H1 (cell line): ENCODE results near the gene CHD9. TPM values are rescaled to one million over a fixed set of nuclear protein-coding genes. Genes with fewer than 3 reads are reported as not detected.

Experiments used
- CTCF ChIA-PET: fragments of 300-600 bp; sonication (Branson Sonifier 250); formaldehyde crosslinking; loops from one replicate; lab custom pipeline; 2021; ENCODE audit not compliant: partially characterized antibody; lab: Charles Lee
- POLR2A ChIA-PET: fragments of 300-600 bp; sonication (Branson Sonifier 250); formaldehyde crosslinking; loops from one replicate; lab custom pipeline; 2021; ENCODE audit warnings: inconsistent platforms; ENCODE audit not compliant: partially characterized antibody; lab: Charles Lee
- DNase-seq, 2 experiments: peaks; one replicate each; pipeline versions ENCODE4 v3.0.0 to v3.0.0-alpha.2; 2010 to 2022; ENCODE audit warnings: low spot score in 2 of 2, low read depth in 1 of 2, mixed read lengths in 1 of 2
- FAIRE-seq: peaks from 2 replicates; lab custom pipeline; 2011; peaks lifted over from hg19 to GRCh38; lab: Jason Lieb, UNC
- H2AFZ ChIP-seq: 2 replicates; pipeline ENCODE4 v1.8.1; 2012; ENCODE audit warnings: low read length, inconsistent platforms
- H2AK5ac ChIP-seq: 2 replicates; pipeline ENCODE4 v1.6.1; 2013; ENCODE audit warnings: low read depth, low read length
- H2BK120ac ChIP-seq: replicated peaks from 2 replicates; pipeline ENCODE3; 2013; ENCODE audit warnings: low read depth, low read length, inconsistent platforms
- H2BK12ac ChIP-seq: 2 replicates; pipeline ENCODE4 v1.6.1; 2013; ENCODE audit warnings: low read depth, low read length
- H2BK15ac ChIP-seq: 2 replicates; pipeline ENCODE4 v1.6.1; 2013; ENCODE audit warnings: low read length
- H2BK20ac ChIP-seq: 2 replicates; pipeline ENCODE4 v1.6.1; 2013; ENCODE audit warnings: low read length
- H2BK5ac ChIP-seq: 2 replicates; pipeline ENCODE4 v1.6.1; 2013; ENCODE audit warnings: low read depth, low read length
- H3K14ac ChIP-seq: 2 replicates; pipeline ENCODE4 v1.6.1; 2013; ENCODE audit warnings: inconsistent platforms; ENCODE audit not compliant: insufficient read length
- H3K18ac ChIP-seq: 2 replicates; pipeline ENCODE4 v1.6.1; 2013; ENCODE audit warnings: low read length; ENCODE audit errors: extremely low read depth
- H3K23ac ChIP-seq: 2 replicates; pipeline ENCODE4 v1.6.1; 2013; ENCODE audit warnings: inconsistent platforms; ENCODE audit not compliant: insufficient read length
- H3K23me2 ChIP-seq: 2 replicates; pipeline ENCODE4 v1.6.1; 2013; ENCODE audit warnings: low read depth, low read length
- H3K27ac ChIP-seq: 2 replicates; pipeline ENCODE4 v1.6.1; 2011; ENCODE audit warnings: low read depth, low read length, inconsistent platforms
- H3K27me3 ChIP-seq, 4 experiments: replicated peaks in 1 of 4; 1 replicate in 1 of 4; 2 replicates in 3 of 4; pipeline versions ENCODE4 v1.6.1 to v1.8.1; 2011 to 2013; ENCODE audit warnings: low read length in 3 of 4, mild to moderate bottlenecking in 3 of 4, inconsistent platforms in 2 of 4, mixed read lengths in 2 of 4, moderate library complexity in 1 of 4; ENCODE audit not compliant: control insufficient read depth in 3 of 4, insufficient read depth in 3 of 4; ENCODE audit errors: extremely low read depth in 1 of 4
- H3K36me3 ChIP-seq, 4 experiments: 2 replicates each; pipeline versions ENCODE4 v1.6.1 to v1.8.1; 2011 to 2013; ENCODE audit warnings: mild to moderate bottlenecking in 4 of 4, low read length in 3 of 4, moderate library complexity in 2 of 4, control low read depth in 1 of 4, inconsistent platforms in 1 of 4; ENCODE audit not compliant: insufficient read depth in 4 of 4, control insufficient read depth in 2 of 4
- H3K4ac ChIP-seq: replicated peaks from 2 replicates; pipeline ENCODE3; 2013; ENCODE audit warnings: low read length, low read depth, mixed read lengths, inconsistent platforms; ENCODE audit not compliant: insufficient read length
- H3K4me1 ChIP-seq, 4 experiments: replicated peaks in 1 of 4; 1 replicate in 1 of 4; 2 replicates in 3 of 4; pipeline versions ENCODE4 v1.6.1 to v1.8.1; 2011 to 2013; ENCODE audit warnings: low read length in 3 of 4, inconsistent platforms in 2 of 4, mixed read lengths in 1 of 4; ENCODE audit not compliant: insufficient read depth in 4 of 4, control insufficient read depth in 3 of 4
- H3K4me2 ChIP-seq, 2 experiments: 2 replicates each; pipeline versions ENCODE4 v1.6.1 to v1.8.1; 2011 to 2013; ENCODE audit warnings: low read depth in 2 of 2, low read length in 2 of 2, control low read depth in 1 of 2, inconsistent platforms in 1 of 2, mild to moderate bottlenecking in 1 of 2; ENCODE audit not compliant: insufficient read depth in 1 of 2
- H3K4me3 ChIP-seq, 4 experiments: fragments of 200-600, 300-600 bp in 1 of 4; sonication (generic), shearing (Covaris generic), sonication (Bioruptor Twin) in 1 of 4; 2 replicates each; pipeline versions ENCODE4 v1.5.1 to v1.8.1; 2011 to 2016; ENCODE audit warnings: low read length in 4 of 4, low read depth in 3 of 4, control low read depth in 2 of 4, inconsistent platforms in 2 of 4, mild to moderate bottlenecking in 2 of 4, mixed read lengths in 1 of 4, moderate library complexity in 1 of 4; ENCODE audit not compliant: insufficient read depth in 2 of 4; ENCODE audit errors: extremely low read depth in 1 of 4
- H3K56ac ChIP-seq: replicated peaks from 2 replicates; pipeline ENCODE3; 2013; ENCODE audit warnings: low read depth, mild to moderate bottlenecking, mixed read lengths, low read length, inconsistent platforms; ENCODE audit not compliant: insufficient read length
- H3K79me1 ChIP-seq: 2 replicates; pipeline ENCODE4 v1.6.1; 2013; ENCODE audit warnings: low read depth, low read length, control low read depth
- H3K79me2 ChIP-seq, 2 experiments: 2 replicates each; pipeline versions ENCODE4 v1.6.1 to v1.8.1; 2012 to 2013; ENCODE audit warnings: low read length in 2 of 2, mild to moderate bottlenecking in 2 of 2, inconsistent platforms in 1 of 2; ENCODE audit not compliant: insufficient read depth in 2 of 2, control insufficient read depth in 1 of 2
- H3K9ac ChIP-seq, 4 experiments: replicated peaks in 1 of 4; 1 replicate in 1 of 4; 2 replicates in 3 of 4; pipeline versions ENCODE4 v1.6.1 to v1.8.1; 2011 to 2013; ENCODE audit warnings: low read depth in 3 of 4, low read length in 3 of 4, control low read depth in 2 of 4, mild to moderate bottlenecking in 2 of 4, moderate library complexity in 2 of 4, inconsistent platforms in 1 of 4; ENCODE audit errors: extremely low read depth in 1 of 4
- H3K9me3 ChIP-seq, 2 experiments: 2 replicates each; pipeline versions ENCODE4 v1.6.1 to v1.8.1; 2012 to 2013; ENCODE audit warnings: mild to moderate bottlenecking in 2 of 2, moderate library complexity in 2 of 2, control low read depth in 1 of 2, inconsistent platforms in 1 of 2, low read depth in 1 of 2, low read length in 1 of 2, mixed read lengths in 1 of 2; ENCODE audit not compliant: insufficient read depth in 2 of 2
- H4K20me1 ChIP-seq, 2 experiments: replicated peaks in 1 of 2; 2 replicates each; pipeline versions ENCODE3 to v1.8.1; 2011 to 2013; ENCODE audit warnings: inconsistent platforms in 2 of 2, low read length in 2 of 2, mild to moderate bottlenecking in 1 of 2; ENCODE audit not compliant: insufficient read depth in 2 of 2, control insufficient read depth in 1 of 2
- H4K5ac ChIP-seq: 2 replicates; pipeline ENCODE4 v1.6.1; 2013; ENCODE audit warnings: low read length, low read depth, mixed read lengths, inconsistent platforms; ENCODE audit not compliant: insufficient read length
- H4K8ac ChIP-seq: 2 replicates; pipeline ENCODE4 v1.8.0; 2013; ENCODE audit warnings: mild to moderate bottlenecking, moderate library complexity, low read length, inconsistent platforms; ENCODE audit not compliant: insufficient read depth; ENCODE audit errors: extremely low read depth
- H4K91ac ChIP-seq: replicated peaks from 2 replicates; pipeline ENCODE3; 2013; ENCODE audit warnings: low read length, mixed read lengths, inconsistent platforms; ENCODE audit not compliant: insufficient read length
- EP300 ChIP-seq, 2 experiments: IDR thresholded peaks; 1 replicate in 1 of 2; 2 replicates in 1 of 2; pipeline ENCODE4 v1.6.1; 2011 to 2012; ENCODE audit warnings: low read depth in 2 of 2, low read length in 2 of 2, mild to moderate bottlenecking in 2 of 2, borderline replicate concordance in 1 of 2, inconsistent platforms in 1 of 2, moderate library complexity in 1 of 2
- NRF1 ChIP-seq: IDR thresholded peaks from 2 replicates; pipeline ENCODE4 v1.6.1; 2011; ENCODE audit warnings: mild to moderate bottlenecking, low read depth, low read length, improper control_type of control experiment
- WGBS, 2 experiments: shearing (Covaris generic) in 1 of 2; methylation state at CpG; one replicate each; pipeline versions ENCODE4 v1.1.6 to v1.1.7; 2013 to 2015; ENCODE audit warnings: low lambda C conversion rate in 2 of 2, mixed read lengths in 2 of 2, inconsistent platforms in 1 of 2, low coverage in 1 of 2, missing lambda C conversion rate in 1 of 2; ENCODE audit not compliant: insufficient replicate concordance in 2 of 2, insufficient coverage in 1 of 2, insufficient read length in 1 of 2; ENCODE audit errors: extremely low coverage in 1 of 2, missing lambda C conversion rate in 1 of 2; 5-methylcytosine and 5-hydroxymethylcytosine counted together
- polyA plus RNA-seq, 7 experiments: library from polyadenylated mRNA; depleted of rRNA in 3 of 7; stranded (reverse) in 5 of 7; unstranded in 2 of 7; fragments of >200 nt in 5 of 7; fragments of 200-250 nt in 2 of 7; gene quantifications; 1 replicate in 5 of 7; 2 replicates in 1 of 7; 4 replicates in 1 of 7; pipeline versions ENCODE4 v1.2.1 to v1.2.3, GENCODE V29; 2011 to 2013; ENCODE audit warnings: missing spikeins in 2 of 7, mixed read lengths in 2 of 7
- total RNA-seq: library from RNA; stranded (reverse); fragmentation: NEBNext Ultra II Directional; extraction: Animal tissue kit (Norgen Biotek cat#: 25700); gene quantifications from 2 replicates; pipeline ENCODE4 v1.2.1, GENCODE V29; 2021

The CHD9 gene
- total and polyA plus RNA-seq, 2 of the 8 experiments (the other 6 are each of a cell fraction or from before 2014, with no cell fraction given) = 9.9 to 32.4 TPM

- WGBS, 2 experiments = 85% methylated on average over 1 of the region's 1 CpG; no CpG with 5 or more reads in 1 of the 2 experiments
- Histone ChIP-seq H2AFZ (no peak overlapping the region), H4K20me1 (no peaks in the 10 kb centered on the region), H3K4ac (no peak overlapping the region), H2BK12ac (no peak overlapping the region), H3K4me1 (0 out of 7 replicates have a peak, but pooled peaks cover 0 to 2% (median 0%) of the 10 kb centered on the region in 4 experiments), H3K23ac (no peak overlapping the region), H3K4me2 (no peak overlapping the region), H3K14ac (no peak overlapping the region), H4K8ac (no peak overlapping the region), H3K79me1 (no peaks in the 10 kb centered on the region), H3K27ac (no peak overlapping the region), H3K79me2 (no peaks in the 10 kb centered on the region), H2AK5ac (no peak overlapping the region), H3K4me3 (no peak overlapping the region), H2BK15ac (no peak overlapping the region), H3K9ac (no peak overlapping the region), H3K56ac (no peak overlapping the region), H3K9me3 (no peaks in the 10 kb centered on the region), H3K23me2 (no peaks in the 10 kb centered on the region), H3K18ac (no peak overlapping the region), H4K91ac (no peak overlapping the region)
- POLR2A ChIA-PET = no interaction called here
- CTCF ChIA-PET = interaction anchor here (1.1 kb wide), 1 partner anchor 11 kb away, joined by 5 read pairs; no protein-coding TSS in a partner anchor
- FAIRE-seq = peak; percentile 13
- TF ChIP-seq NRF1 (no peak), EP300 (IDR thresholded peaks at IDR 0.05; ENCODE audit: borderline replicate concordance in 1 of 2, low read depth in 2 of 2, low read length in 2 of 2) (no peak)
- TF ChIP-seq, all 59 proteins: peak for 0
- Histone ChIP-seq H2BK20ac (no peak overlapping the region), H3K27me3 (no peaks in the 10 kb centered on the region), H3K36me3 (no peaks in the 10 kb centered on the region), H2BK120ac (no peak overlapping the region), H4K5ac (no peak overlapping the region), H2BK5ac (no peak overlapping the region)
- no peak for DNase-seq
Measured at GRCh38 chr16:53369921-53370320, 315.1 kb downstream of the CHD9 start.
